GM18907 (cell line): ENCODE measurements around the gene UPK1B.
A peak's percentile ranks its signal among the peaks of the same experiment; 100 is the strongest.

ENCODE experiments used
- ATAC-seq: cut with Tn5 transposase; IDR thresholded peaks from one replicate; pipeline ENCODE4 v1.9.1; 2021; ENCODE audit warnings: mild to moderate bottlenecking, moderate library complexity; ENCODE audit not compliant: unreplicated experiment

Gene UPK1B

DNA sequence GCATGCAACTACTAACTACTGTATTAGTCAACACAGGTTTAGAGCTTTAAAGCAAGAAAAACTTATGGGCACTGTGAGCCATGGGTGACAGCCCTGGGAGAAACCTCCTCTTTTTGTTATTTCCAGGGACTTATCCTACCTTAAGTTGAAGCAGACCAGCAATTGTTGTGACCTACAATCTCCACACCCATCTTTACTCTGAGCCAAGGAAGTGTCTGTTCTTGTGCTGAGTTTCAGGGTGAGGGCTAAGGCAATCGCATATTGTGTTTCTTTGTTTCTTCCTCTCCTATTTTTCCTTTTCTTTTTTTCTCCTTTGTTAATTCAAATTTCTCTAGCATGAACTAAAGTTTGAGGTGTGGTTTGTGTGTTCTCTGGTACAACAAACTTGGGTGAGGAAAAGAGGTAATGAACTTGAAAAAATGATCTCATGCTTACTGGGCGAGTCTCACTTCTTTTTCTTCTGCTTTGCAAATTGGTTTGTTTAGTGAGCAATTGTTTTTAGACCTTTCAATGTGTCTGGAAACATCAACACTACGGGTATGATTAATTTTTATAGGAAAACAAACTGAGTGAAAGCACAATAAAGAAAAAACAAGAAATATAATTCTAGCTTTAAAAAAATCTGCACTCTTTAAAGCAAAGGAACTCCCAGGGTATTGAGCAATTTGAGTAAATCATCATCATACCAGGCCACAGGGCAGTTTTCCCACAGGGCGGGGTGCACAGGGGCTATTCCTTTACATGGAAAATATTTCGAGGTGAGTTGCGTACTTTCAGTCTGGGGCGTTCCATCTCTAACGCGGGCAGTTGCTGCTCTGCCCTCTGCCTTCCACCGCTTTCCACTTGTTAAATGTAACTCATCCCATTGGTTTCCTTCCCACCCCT is 2.7 kb downstream of the UPK1B start:
- no peak for ATAC-seq

DNA sequence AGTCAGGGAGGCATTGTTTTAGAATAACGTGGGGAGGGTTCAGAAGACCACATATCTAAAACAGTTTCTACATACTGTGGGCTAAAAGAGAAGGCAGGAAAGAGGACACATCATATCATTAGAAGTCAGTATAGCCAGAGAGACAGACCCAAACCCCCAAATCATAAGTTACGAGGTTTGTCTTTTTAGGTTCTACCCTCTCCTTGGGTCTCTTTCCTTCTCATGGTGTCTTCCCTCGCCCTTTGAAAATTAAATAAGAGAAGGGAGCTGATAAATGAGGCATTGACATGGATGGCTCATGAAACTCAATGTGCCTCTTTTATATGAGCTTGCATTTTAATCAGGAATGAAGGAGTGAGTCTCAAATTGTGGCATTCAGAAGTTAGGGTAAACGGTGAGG is 3.4 kb downstream of the UPK1B start:
- no peak for ATAC-seq

DNA sequence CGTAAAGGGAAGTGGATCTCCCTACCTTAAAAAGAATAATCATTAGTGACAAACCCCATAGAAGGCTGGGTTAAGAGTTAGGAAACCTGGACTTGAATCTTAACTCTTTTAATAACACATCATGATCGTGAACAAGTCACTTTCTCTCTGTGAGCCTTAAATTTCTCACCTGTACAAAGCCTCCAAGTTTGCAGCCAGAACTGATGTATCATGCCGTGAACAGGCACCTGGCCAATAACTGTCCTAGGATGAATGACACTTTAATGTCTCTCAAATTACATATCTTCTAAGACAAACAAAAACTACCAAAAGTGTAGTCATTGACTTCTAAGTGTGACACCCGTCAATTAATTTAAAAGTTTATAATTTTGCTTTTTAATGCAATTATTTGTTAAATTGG is 3.9 kb downstream of the UPK1B start:
- ATAC-seq: no peak

DNA sequence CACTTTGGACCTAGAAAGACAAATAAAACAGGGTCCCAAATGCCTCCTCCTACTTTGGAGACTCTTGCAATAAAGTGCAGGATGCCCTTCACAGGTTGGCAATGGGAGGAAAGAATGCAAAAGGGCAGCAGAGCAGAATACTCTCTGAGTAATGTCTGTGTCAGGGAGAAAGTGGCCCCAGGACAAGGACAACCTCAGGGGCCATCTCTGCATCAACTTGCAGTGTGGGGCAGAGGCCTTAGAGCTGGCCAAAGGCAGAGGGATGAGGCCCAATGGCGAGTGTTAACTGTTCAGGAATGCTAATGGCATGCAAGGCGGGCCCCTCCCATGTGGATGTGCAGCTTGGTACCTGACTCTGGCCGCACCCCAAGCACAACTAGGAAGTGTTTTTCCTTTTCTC is 8.4 kb downstream of the UPK1B start:
- ATAC-seq: no peak

DNA sequence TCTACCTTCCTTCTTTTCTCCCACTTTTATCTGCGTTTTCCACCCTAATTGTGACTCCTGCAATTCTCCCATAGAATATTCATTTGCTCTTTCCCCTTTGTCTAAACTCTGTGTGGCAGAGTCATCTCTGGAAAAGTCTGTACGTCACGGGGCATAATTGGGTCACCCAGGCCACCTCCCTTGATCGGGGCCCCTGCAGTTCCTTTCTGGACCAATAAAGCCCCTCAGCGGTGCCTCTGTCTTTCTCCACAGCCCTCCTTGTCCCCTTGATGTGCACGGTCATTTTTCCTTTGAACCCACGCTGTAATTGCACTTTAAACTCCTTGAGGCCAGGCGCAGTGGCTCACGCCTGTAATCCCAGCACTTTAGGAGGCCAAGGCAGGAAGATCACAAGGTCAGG is 10.7 kb downstream of the UPK1B start:
- ATAC-seq: no peak

DNA sequence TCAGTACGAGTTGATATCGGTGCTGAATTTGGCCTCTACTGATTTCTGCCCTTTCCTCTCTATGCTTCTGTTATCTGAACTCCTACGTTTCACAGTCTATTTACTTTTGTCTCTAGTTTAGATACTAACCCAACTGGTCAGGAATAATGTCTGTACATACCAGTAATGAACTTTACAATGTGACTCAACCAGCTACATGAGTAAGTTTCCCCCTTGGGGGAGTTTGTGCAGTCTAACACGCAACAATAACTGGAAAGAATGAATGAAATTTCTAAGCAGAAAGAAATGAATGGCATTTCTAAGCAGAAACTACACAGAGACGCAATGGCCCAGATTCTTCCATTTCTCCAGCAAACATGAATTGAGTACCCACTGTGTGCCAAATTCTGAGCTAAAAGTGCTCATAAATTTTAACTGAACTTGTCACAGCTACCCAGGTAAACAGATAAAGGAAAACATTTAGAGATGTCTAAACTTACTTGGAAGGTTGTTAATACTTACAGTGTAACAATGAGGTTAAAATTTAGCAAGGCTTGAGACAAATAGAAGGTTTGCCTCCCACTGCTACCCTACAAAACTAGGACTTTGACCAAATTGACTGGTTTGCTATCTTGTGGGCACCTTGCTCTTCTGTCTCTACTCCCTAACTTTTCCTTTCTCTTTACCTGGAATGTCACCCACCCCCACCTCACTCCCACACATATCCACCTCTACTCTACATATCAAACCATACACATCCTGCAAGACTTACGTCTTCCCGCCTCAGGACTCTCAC is 11.6 kb downstream of the UPK1B start:
- no peak for ATAC-seq

DNA sequence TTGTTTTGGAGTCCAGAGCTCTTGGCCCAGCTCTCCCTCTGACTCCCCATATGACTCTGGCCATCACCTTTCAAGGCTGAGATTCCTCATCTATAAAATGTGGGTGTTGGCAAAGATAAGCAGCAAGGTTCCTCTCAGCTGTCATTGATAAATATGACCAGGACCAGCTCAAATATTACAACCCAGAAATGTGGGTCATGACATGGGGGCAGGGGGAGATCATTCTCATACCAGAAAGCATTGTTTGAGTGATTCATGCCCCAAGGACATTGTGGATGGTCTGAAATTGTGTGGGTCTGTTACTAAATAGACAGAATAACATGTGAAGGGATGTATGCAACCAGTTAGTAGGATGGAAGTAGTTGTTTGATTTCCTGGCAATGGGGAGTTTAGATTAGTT is 13.9 kb downstream of the UPK1B start:
- ATAC-seq: no peak

DNA sequence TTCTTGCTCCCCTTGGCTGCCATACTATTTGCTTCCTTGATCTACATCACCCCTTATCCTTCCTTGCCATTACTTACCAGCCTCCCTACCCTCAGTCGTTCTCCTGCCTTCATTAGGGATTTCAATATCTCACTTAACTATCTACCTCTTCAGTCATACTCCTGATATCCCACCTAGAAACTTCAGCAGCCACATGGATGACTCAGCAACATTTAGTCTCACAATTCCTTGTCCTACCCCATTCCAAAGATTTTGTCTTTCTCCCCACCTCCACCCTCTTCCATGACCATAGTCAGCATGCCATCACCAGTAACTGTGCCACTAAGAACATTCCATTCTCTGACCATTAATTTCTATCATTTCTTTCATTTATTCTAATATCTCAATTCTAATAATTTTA is 18.4 kb downstream of the UPK1B start:
- ATAC-seq: no peak

DNA sequence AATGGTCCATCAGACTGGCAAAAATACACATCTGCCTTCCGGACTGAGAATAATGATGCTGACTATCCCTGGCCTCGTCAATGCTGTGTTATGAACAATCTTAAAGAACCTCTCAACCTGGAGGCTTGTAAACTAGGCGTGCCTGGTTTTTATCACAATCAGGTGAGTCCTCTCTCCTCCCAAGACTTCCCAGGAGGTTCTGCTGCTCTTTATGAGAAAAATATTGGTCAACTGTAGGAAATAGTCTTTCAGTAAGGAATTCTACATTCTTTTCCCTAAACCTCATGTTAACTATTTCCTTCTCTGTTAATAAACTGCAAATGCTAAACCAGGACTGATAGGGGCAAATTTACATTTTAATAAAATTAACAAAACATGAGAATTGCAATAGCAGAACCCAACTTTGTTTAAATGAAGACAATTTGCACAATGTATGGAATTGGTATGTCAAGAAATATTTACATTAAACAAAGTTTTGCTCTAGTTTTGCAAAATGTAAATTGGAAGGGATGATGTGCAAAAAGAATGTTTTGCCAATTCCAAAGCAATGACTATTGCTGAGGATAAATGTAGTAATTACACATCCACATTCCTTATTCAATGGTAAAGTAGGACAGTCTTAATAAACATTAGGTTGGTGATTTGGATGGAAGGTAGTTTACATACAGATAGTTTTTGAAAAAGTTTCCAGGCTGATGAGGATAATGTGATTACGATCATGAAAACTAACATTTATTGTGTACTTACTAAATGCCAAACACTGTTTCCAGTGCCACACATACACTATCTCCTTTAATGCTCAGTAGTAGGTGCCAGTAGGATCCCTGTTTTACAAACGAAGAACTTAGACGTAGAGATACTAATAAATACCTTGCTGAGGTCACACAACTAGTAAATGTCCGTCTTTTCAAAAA is 21.1 kb downstream of the UPK1B start:
- ATAC-seq: no peak

DNA sequence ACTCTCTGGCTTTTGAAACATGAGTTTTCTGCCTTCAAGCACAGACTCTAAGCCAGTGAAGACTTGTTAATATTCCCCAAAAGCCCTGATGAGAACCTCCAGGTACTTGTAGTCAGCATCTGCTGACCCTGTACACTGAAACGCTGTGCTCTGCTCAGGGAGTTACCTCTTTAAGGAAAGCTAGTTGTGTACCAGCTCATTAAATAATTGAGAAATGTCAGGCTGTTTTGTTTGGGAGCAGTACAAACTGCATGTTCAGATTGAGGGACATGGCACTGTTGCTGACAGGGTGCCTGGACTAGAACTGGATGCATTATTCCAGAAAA is 21.7 kb downstream of the UPK1B start:
- ATAC-seq: no peak

DNA sequence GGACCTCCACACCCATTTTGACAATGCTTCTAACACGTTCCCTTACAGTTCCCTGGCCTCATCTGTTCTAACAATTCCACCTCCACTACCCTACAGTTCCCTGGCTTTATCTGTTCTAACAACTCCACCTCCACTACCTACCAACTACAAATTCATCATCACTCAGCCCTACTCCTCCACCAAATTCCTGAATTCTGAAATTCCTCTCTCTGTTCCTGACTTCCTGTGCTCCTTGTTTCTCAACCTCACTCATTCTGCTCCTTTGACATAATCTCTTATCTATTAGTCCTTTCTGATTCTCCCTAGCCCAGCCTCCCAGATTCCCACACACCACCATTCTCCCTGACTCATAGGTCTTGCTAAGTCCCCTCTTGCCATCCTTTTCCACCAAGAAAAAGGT is 22.5 kb downstream of the UPK1B start:
- no peak for ATAC-seq

DNA sequence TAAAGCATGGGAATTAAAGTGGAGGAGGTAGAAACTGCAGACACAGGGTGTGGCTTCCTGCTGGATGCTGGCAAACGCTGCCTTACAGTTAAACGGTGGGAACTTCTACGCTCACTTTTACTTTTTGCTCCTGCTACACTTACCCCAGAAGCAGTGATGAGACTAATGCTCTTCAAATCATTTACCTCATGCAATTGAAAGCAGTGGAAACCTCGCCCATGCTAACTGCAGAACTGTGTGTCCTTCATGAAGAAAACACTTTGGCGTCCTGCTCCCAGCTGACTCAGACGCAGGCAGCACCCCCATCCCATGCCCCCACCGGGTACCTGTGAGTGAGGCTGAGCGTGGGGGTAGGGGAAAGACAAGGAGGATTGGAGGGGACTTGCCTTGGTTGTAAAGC is 31.8 kb downstream of the UPK1B start:
- ATAC-seq: no peak

DNA sequence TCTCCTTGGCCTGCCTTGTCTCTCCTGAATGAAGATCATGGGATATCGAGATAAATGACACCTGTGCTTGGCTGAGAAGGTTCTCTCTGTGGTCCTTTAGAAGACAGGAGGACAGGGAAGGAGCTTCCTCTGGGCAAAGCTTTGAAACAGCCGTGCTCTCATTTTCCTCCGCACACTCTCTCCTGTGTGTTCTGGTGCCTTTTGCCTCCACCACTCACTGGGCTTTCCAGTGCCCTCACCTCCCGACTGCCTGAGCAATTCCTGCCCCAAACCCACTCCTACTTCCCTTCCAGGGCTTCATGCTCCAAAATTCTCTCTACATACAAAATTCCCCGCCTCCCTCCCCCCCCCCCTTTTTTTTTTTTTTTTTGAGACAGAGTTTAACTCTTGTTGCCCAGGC is 32.3 kb downstream of the UPK1B start:
- no peak for ATAC-seq

DNA sequence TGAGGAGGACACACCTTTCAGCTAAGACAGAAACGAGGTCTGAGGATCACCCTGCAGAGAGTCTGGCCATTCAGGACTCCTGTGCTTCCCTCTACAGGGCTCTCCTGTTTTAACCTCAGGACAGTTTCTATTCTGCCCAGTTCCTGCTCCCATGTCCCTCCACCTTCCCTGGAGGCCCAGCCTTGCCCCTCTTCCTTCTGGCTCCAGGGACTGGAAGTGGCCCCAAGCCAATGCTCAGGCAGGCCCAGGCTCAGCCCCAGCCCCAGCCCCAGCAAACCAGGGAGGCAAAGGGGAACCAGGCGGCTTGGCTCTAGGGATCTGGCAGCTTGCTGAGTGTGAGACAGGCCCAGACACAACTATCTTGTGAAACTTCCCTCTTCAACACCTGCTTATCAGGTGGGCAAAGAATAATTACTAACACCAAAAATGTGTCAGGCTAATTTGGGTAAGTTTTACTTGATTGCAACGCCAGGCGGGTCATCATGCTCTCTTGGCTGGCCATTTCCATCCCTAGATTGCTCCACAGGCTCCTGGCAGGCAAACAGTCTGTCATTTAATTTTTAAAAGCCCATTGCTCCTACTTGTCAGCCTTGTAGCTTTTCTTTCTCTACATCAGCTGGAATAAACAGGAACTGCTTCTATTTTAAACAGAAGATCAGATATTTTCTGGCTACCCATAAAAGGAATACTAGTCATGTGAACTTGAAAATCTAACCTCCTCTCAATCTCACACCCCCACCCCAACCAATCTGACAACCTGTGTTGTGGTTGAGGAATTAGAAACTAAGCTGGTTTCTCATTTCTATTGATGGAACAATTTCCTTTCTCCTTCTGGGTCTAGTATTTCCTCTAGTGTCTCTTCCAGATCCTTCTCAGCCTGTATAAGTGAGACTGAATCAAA is 33.5 kb downstream of the UPK1B start:
- no peak for ATAC-seq

DNA sequence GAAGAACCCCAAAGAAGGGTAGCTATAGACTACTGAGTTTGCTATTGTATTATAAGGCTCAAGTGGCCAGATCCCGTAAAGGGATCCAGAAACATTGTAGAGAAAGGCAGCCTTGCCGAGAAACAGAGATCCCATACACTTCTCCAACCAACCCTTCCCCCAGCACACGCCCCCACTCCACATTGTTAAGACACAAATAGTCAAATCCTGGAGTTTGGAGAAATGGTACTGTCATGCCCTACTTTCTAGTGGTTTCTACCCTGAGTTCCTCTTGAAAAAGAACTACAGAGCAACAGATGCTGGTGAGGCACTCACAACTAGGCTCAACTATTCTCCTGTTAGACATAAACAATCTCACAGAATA is 34.1 kb downstream of the UPK1B start:
- no peak for ATAC-seq

DNA sequence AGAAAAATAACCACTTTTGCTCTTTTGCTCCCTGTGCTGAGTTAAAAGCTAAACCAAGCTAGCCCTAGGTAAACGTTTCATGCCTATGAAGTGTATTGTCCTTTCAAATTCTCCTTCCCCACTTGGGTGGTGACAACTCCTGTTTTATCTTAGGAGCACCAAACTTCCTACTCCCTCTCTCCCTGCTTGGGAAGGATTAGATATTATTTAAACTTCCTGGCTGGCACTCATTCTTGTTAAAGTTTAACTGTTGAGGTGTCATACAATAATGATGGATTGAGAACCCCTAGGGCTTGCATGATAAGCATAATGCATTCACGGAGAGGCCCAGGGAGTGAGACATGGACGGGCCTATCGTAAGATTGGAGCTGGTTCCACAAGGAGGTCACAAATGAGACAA is 37.8 kb downstream of the UPK1B start:
- ATAC-seq: no peak

DNA sequence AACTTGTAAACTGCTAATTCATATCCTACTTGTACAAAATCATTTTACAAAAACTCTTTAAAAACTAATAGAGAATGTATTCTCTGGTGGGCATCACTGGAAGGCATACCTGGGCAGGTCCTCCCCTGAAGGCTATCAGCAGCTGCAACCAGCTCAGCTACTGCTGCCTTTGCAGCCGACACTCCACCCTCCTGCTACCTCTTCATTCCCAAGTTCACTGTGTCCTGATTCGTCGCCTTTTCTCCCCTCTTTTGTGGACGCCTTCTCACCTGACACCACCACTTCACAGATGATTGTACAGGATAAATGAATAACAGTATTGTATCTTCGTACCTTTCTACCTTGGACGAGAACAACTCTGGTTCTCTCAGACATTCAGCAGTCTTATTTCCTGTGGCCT is 38.4 kb downstream of the UPK1B start:
- no peak for ATAC-seq

DNA sequence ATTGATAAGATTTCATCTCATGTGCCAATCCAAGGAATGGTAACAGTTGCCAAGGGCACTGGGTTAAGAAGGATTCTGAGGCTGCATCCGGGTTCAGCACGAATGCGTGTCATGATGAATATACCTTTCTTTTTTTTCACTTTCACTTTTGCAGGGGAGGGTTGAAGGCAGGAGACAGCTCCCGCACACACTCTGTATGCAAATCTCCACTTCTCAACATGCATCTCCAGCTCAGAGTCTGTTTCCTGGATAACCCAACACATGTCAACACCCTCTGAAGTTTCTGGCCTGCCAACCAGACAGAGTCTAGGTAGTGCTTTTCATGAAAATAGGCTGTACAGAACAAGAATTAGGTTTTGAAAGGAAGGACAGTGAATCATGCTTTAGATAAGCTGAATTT is 45.7 kb downstream of the UPK1B start:
- ATAC-seq: peak; percentile 99

DNA sequence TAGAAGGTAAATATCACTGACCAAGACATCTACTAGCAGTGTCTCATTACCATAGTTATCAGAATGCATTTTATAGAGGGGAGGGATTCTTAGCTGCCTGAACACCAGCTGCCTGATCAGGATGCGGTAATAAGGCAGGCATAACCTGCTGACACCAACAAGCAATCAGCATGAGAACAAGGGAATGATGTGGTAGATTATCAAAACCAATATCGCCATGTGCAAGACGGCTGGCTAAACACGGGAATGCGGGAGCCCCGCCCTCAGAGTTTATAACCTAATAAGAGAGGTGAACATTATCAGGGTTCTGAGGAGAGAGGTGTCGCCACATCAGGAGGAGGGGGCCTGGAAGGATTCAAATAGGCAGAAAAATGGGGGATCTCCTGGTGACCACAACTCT is 46.8 kb downstream of the UPK1B start:
- ATAC-seq: no peak

DNA sequence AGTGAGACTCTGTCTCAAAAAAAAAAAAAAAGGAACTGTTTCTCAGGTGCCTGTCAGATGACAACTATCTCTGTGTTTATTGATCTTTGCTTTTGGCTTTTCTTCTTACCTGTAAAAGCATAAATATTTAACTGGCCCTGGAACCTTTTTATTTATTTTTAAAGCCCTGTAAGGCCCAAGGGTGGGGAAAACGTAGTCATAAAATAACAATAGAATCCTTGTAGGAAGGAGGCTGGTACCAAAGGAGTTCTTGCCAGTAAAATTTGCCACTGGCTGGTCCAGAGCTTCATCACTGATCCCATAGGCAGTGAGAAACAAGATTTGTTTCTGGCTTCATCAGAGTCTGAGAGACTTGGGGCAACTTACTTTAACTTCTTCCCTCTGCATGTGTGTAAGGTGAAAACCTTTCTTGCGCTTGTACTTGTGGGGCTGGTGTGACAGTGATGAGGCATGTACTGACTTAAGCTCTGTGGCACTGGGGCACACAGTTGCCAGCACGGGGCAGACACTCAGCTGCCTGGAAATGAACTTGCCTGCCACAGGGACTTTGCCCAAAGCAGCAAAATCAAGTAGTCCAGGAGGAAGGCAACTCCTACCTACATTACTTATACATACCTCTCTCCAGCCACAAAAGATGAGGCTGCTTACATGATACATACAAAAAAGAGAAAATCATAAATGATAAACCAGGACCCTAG is 47.7 kb downstream of the UPK1B start:
- no peak for ATAC-seq
